Measurements from ENCODE around the gene STAT5B.
"Not testable (repeated sequence)": the region's sequence is repeated elsewhere in the genome, so short reads cannot be mapped to it uniquely, and the experiment has no call there.

The STAT5B gene

GRCh38 chr17:42264366-42264765 lies 11.8 kb downstream of the STAT5B start:
- DNase-seq, result not testable (repeated sequence)

DNA sequence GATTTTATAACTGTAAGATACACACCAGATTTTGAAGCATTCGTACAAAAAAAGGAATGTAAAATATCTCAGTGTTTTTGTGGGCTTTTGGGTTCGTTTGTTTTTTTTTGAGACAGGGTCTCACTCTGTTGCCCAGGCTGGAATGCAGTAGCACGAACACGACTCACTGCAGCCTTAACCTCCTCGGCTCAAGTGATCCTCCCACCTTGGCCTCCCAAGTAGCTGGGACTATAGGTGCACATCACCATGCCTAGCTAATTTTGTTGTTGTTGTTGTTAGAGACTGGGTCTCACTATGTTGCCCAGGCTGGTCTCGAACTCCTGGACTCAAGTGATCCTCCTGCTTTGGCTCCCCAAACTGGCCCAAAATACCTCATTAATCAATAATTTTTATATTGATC lies 15.9 kb downstream of the STAT5B start:
- no peak for DNase-seq

- DNase-seq, result no peak
Measured at GRCh38 chr17:42255445-42255844, 20.7 kb downstream of the STAT5B start.

- DNase-seq, result no peak
Measured at GRCh38 chr17:42253578-42253977, 22.6 kb downstream of the STAT5B start.

DNA sequence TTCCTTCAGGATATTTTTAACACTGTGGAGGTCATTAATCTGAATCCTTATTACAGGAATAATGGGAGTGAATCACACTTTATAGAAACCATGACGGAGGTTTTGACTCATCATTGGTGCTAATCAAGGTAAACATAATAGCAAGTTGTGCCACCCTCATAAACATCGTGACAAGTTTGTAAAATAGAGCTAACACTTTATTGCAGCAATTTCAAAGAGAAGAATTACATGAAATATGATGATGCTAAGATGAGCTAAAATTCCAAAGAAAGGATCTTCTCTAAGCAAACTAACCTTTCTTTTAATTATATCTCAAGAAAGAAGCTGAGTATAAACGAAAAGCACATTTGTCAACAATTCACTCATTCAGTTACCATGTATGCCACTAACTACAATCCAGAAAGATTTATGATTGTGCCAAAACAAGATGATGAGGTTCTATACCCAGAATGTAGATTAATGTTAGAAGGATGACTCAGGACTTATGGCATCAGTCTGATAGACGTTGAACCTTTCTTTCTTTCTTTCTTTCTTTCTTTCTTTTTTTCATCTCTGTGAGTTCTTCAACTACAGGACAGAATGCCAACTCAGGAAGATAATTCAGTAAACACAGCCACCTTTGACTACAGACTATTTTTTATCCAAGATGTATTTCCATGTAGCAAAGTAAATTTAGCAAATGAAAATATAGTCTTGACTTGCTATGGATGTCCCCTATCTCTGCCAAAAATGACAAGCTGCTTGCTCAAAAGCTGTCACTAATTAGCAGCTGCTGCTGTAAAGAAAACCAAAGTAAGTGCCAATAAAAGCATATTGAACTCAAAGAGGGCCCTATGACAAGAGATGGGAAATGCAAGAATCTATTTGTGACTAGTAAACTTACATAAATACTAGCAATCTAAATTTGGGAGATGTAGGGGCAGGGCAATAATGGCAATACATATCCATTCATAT lies 23.3 kb downstream of the STAT5B start:
- DNase-seq, result no peak

DNA sequence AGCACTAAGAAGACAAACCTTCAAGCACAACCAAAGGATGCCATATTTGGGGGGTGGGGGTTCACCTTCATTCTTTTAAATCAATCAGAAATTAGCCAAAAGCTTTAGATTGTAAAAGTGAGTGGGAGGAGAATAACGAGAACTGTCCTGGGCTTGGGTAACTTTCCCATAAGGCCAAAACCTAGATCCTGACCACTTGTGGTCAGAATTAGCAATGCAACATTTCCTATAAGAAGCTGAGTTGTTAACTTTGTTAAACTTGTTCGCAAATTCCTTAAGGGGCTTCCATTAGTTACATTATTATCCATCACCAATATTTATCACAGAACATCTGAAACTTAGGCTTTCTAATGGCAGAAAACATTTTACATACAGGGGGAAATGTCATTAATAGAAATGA lies 25.1 kb downstream of the STAT5B start:
- DNase-seq, result no peak

DNA sequence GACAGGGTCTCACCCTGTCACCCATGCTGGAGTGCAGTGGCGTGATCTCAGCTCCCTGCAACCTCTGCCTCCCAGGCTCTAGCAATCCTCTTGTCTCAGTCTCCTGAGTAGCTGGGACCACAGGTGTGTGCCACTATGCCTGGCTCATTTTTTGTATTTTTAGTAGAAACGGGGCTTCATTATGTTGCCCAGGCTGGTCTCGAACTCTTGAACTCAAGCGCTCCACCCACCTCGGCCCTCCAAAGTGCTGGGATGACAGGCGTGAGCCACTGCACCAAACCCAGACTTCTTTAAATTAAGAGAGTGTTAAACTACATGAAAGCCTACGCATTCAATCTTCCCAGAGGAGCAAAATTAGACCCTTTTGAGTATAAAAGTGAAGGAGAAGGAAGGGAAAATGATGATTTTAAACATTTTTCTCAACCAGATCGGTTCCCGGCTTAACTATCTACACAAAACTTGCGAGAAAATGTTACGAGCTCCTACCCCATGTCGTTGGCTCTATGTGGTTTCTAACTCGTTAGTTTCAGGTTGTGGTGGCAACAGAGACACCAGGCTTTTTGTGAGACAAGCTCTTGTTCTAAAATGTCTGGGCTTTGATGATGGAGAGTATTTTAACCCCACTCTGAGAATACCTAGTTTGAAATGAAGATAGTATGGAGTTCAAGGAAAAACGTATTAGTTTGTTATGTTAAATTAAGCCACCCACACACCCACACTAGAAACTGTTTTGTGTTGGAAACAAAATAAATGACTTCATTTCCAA lies 26.3 kb downstream of the STAT5B start:
- DNase-seq, result no peak

DNA sequence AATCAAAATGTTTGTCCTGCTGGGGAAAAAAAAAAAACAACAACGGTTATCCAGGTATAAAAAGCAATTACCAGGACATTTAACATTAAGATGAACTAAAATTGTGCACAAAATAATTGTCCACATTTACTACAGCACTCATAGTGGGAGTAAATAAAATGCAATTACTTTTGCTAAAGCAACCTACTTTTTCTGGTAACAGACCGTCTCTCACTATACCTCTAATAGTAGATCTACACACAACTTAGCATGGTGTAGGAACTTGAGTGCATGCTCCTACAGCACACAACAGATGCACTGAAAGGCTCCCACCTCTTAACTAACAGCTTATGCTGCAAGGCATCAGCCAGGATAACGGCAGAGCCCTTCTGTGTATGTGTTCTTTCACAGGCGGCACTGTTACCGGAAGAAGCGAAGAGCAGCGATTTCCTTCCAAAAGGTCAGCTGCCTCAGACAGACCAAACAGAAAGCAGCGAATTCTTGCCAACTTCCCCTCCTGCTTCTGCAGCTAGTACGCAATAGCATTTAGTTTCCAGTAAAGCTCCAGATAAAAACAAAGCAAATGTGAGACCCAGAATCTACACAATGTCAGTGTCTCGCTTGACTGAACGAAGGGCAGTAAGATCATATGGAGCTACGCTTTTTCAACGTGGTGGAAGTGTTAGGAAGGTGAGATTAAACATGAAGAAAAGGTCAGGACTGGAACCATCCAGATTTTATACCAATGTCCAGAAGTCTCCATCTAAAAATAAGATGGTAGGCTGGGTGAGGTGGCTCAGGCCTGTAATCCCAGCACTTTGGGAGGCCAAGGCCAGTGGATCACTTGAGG lies 27.6 kb downstream of the STAT5B start:
- DNase-seq, result peak; percentile 61

DNA sequence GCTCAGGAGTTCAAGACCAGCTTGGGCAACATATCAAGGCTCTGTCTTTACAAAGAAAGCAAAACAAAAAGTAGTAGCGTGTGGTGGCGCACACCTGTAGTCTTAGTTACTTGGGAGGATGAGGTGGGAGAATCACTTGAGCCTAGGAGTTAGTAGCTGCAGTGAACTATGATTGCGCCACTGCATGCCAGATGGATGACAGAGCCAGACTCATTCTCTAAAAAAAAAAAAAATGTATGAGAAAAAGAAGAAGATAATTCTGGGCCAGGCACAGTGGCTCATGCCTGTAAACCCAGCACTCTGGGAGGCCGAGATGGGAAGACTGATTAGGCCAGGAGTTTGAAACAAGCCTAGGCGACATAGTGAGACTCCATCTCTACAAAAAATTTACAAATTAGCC lies 28.5 kb downstream of the STAT5B start:
- DNase-seq, result no peak

DNA sequence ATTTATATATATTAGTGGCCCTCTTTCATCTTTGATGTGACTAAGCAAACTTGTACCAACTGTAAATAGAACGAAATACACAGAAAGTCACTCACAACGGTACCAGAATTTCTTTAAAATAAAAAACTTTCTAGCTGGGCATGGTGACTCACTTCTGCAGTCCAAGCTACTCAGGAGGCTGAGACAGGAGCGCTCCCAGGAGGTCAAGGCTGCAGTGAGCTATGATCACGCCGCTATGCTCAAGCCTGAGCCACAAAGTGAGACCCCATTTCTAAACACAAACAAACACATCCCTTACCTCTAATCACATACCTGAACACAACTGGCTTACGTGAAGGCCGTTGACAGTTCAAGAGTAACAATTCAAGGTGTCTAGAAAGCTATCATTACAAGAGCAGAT lies 29.7 kb downstream of the STAT5B start:
- DNase-seq, result no peak

- DNase-seq, result not testable (repeated sequence)
Measured at GRCh38 chr17:42245183-42245582, 31.0 kb downstream of the STAT5B start.

DNA sequence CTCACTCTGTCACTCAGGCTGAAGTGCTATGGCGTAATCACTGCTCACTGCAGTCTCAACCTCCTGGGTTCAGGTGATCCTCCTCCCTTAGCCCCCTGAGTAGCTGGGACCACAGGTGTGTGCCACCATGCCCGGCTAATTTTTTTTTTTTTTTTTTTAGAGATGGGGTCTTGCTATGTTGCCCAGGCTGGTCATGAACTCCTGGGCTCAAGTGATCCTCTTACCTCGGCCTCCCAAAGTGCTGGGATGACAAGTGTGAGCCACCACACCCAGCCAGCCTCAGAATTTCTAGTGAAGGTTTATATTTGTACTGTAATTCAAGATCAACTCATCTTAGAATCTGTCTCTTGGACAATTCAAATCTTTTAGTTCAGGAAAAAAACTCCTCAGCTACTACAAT lies 32.1 kb downstream of the STAT5B start:
- not testable (repeated sequence) for DNase-seq

DNA sequence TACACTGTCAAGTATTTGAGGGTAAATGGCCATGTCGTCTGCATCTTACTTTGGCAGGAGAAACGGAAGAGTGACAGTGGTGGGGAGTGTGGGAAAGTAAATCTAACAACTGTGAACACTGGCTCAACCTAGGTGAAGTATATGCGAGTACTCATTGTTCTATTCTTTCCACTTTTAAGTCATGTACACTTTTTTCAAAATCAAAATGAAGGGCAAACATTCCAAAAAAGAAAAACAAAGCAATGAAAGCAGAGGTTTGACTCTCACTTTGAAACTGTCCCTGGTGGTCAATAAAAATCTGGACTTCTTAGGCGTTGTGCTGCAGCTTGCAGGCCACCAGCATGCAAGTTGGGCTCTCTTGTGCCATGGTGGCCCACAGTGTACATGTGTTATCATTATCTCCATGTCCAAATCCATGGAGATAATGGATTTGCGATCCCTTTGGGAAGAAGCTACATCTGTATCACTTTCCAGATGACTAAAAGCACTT lies 32.7 kb downstream of the STAT5B start:
- no peak for DNase-seq

DNA sequence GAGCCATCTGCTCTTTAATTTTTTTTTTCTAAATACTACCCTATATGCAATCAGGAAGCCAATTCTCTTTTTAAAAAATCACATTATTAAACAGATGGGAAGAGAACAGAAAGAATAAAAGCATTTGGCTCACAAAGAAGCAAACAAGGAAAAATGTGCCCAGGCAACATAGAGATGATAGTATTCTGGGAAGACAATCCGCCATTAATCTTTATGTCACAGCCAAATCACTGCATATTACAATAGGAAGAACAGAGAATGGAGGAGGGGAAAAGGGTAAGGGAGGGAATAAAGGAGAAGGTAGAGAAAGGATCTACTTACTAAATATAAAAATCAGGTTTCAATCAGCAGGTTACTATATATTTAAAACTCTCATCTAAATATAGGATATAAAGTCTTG lies 34.3 kb downstream of the STAT5B start:
- DNase-seq, result no peak

GRCh38 chr17:42240863-42241262 lies 35.3 kb downstream of the STAT5B start:
- DNase-seq, result not testable (repeated sequence)

DNA sequence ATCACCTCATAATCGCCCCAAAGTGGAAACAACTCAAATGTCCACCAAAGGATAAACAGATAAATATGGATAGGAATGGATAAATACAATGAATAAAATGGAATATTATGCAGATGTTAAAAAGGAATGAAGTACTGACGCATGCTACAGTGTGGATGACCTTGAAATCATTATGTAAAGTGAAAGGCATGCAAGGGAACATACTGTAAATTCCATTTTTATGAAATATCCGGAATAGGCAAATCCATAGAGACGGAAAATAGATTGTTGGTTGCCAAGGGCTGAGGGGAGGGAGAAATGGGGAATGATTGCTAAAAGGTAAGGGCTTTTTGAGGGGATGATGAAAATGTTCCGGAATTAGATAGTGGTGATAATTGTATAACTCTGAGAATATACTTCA lies 36.0 kb downstream of the STAT5B start:
- DNase-seq, result no peak

DNA sequence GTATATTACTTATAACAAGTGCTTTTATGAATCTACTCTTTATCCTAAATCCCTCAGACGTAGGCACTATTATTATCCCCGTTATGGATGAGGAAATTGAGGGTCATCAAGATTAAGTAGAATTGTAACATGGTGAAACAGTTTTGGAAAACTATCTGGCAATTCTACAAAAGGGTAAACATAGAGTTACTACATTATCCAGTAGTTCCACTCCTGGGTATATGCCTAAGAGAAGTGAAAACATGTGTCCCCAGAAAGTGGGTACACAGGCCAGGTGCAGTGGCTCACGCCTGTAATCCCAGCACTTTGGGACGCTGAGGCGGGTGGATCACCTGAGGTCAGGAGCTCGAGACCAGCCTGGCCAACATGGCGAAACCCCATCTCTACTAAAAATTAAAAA lies 36.6 kb downstream of the STAT5B start:
- DNase-seq, result not testable (repeated sequence)

- no peak for DNase-seq
Measured at GRCh38 chr17:42236760-42237159, 39.4 kb downstream of the STAT5B start.

GRCh38 chr17:42233994-42234393 lies 42.2 kb downstream of the STAT5B start:
- DNase-seq, result no peak

GRCh38 chr17:42233156-42233555 lies 43.0 kb downstream of the STAT5B start:
- DNase-seq, result no peak

DNA sequence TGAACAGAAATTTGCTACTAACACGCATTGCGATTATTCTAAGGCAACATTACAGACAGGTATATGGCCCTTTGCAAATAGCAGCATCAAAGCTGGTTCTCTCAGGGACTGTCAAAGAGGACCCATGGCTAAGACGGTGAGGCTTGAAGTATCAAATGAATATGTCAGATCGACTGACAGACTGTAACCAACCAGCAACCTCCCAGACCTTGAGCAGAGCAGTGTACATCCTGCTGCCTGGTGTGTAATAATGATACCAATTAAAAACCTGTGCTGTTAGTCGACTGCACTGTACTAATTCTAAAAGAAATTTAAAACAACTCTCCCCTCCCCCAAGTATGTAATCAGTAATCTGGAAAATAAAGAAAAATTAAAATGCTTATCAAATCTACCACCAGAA lies 46.0 kb downstream of the STAT5B start:
- no peak for DNase-seq

DNA sequence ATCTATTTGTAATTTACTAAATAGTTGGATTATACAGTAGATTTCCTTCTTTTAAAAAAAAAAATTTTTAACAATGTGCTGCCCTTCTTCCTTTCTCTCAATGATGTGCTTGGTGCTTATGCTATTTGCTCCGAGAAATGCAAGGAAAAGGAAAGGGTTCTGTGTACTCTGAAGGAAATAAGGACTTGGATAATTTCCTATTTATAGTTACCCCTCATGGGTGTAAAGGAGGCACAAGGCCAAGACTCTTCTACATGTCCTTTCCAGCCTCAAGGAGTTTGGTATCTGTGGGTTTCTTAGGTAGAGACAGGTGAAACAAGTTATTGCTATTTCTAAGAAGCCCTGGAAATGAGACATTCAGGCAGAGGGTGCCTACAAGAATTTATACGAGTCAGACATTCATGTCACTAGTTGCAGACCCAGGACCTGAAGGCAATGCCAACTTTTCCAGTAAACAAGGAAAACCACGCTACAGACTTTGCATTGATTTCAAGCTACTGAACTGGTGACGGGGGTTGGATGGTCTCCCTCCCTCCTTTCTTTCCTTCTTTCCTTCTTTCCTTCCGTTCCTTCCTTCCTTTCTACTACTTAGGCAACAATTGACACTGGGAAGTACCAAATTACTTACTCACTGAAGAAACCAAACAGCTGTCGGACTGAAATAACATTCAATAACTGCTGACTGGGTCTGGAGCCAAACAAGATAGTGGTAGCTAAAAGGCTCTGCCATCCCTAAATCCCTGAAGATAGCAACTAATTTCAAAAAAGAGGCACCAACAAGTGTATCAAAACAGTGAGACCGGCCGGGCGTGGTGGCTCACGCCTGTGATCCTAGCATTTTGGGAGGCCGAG lies 48.1 kb downstream of the STAT5B start:
- no peak for DNase-seq

Measured in NK-92 treated with Interleukin-12 subunit alpha and Interleukin-12 subunit beta, amount 100 ng/mL, for 24 hours (cell line).